AG09309 (cell line): ENCODE data around the gene PTGDS.

Experiments used
- DNase-seq: peaks from one replicate; pipeline ENCODE4 v3.0.0-alpha.2; 2010; ENCODE audit warnings: low read depth
- H3K4me3 ChIP-seq: 2 replicates; pipeline ENCODE4 v1.5.1; 2011; ENCODE audit warnings: mild to moderate bottlenecking, low read depth, low read length, moderate library complexity; ENCODE audit not compliant: control insufficient read depth
- CTCF ChIP-seq: IDR thresholded peaks from 2 replicates; pipeline ENCODE4 v1.5.1; 2011; ENCODE audit warnings: mild to moderate bottlenecking, low read depth, low read length, inconsistent platforms; ENCODE audit not compliant: insufficient read depth, control insufficient read depth; ENCODE audit errors: missing control alignments

The PTGDS gene

GRCh38 chr9:136983656-136984314 is 6.5 kb downstream of the PTGDS start:
- TF ChIP-seq CTCF = no peak
- no peak for DNase-seq

GRCh38 chr9:136984464-136985026 is 7.2 kb downstream of the PTGDS start:
- TF ChIP-seq CTCF = no peak
- no peak overlapping the region for H3K4me3 ChIP-seq
- no peak for DNase-seq

More at GRCh38 chr9:136983656-136984314, 6.5 kb downstream of the PTGDS start:
- no peak overlapping the region for H3K4me3 ChIP-seq

GRCh38 chr9:136985027-136985602 is 7.8 kb downstream of the PTGDS start:
- no peak overlapping the region for H3K4me3 ChIP-seq
- TF ChIP-seq CTCF = no peak
- DNase-seq = no peak

GRCh38 chr9:136985853-136986252 is 8.5 kb downstream of the PTGDS start:
- TF ChIP-seq CTCF = no peak
- no peak overlapping the region for H3K4me3 ChIP-seq
- no peak for DNase-seq

GRCh38 chr9:136988872-136989271 is 11.6 kb downstream of the PTGDS start:
- no peak for DNase-seq
- TF ChIP-seq CTCF = no peak

GRCh38 chr9:136990242-136990911 is 13.1 kb downstream of the PTGDS start:
- DNase-seq = no peak
- no peak for TF ChIP-seq CTCF
- H3K4me3 ChIP-seq = no peak overlapping the region

More at GRCh38 chr9:136988872-136989271, 11.6 kb downstream of the PTGDS start:
- no peak overlapping the region for H3K4me3 ChIP-seq
